ENCODE results near the gene ZBTB44.
"Not testable (repeated sequence)": the region's sequence is repeated elsewhere in the genome, so short reads cannot be mapped to it uniquely, and the experiment has no call there.

Gene ZBTB44

DNA sequence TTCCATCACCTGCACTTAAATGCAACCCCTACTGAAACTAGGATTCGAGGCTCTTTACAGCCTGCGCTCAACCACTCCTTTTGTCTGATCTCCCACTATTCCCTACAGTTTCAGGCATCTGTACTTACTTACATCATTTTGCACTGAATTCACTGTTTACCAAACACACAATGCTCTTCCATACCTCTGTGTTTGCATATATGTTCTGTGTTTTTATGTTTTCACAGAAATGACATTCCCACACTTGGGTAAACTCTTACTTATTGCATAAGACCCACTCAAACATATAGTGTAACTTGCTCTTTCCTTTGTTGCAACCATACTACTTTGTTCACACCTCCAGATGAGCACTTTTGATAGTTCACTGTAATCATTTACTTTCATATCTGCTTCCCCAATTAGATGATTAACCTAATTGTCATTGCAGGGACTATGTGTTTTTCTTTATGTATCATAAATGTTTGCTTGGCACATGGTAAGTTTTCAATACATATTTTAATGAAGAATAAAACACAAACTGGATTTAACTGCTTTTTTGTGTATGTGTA lies 54.6 kb downstream of the ZBTB44 start:
- Histone ChIP-seq H3K4me3 (no peak overlapping the region), H3K36me3 (replicated peaks) (peaks cover 2% of the 10 kb centered on the region; the same call in 1 of the 2 replicates), H3K9me3 (no peaks in the 10 kb centered on the region), H3K27me3 (ENCODE audit: low read depth) (no peaks in the 10 kb centered on the region), H3K4me1 (no peaks in the 10 kb centered on the region)
- in situ Hi-C loops (cut with MboI; ENCODE audit: low sequenced_read_pairs) = no loop called here
- no peak for DNase-seq (ENCODE audit: low spot score in 2 of 2)

DNA sequence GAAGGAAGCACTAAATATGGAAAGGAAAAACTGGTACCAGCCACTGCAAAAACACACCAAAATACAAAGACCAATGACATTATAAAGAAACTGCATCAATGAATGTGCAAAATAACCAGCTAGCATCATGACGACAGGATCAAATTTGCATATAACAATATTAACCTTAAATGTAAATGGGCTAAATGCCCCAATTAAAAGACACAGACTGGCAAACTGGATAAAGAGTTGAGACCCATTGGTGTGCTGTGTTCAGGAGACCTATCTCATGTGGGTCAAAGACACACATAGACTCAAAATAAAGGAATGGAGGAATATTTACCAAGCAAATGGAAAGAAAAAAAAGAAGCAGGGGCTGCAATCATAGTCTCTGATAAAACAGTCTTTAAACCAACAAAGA lies 63.0 kb downstream of the ZBTB44 start:
- H3K4me3 ChIP-seq; DNase-seq (ENCODE audit: low spot score in 2 of 2); H3K4me1 ChIP-seq; in situ Hi-C loops (cut with MboI; ENCODE audit: low sequenced_read_pairs); H3K27me3 ChIP-seq (ENCODE audit: low read depth); H3K36me3 ChIP-seq (replicated peaks); H3K9me3 ChIP-seq: not testable (repeated sequence)

GRCh38 chr11:130249929-130250328 lies 64.8 kb downstream of the ZBTB44 start:
- H3K27me3 ChIP-seq (ENCODE audit: low read depth); H3K9me3 ChIP-seq; H3K4me1 ChIP-seq; DNase-seq (ENCODE audit: low spot score in 2 of 2); H3K4me3 ChIP-seq; in situ Hi-C loops (cut with MboI; ENCODE audit: low sequenced_read_pairs); H3K36me3 ChIP-seq (replicated peaks): not testable (repeated sequence)

GRCh38 chr11:130249371-130249770 lies 65.3 kb downstream of the ZBTB44 start:
- no peaks in the 10 kb centered on the region for H3K36me3 ChIP-seq (replicated peaks)

DNA sequence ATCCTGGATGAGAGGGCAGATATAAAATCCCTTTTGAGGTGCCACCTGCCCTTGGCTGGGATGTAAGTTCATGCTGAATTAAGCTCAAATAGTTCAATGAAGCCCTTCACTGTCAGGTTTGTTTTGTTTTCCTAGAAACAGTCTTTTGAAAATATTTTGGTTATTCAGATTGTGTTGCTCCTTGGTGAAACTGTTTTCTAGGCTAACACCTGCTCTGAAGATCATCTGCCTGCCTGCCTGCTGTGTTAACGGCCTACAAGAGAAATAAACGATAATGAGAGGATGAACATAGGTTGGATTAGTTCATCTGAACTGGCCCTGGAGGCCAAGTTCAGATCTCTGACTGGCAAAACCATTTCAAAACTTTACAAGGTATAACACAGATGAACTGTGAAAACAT lies 67.4 kb downstream of the ZBTB44 start:
- in situ Hi-C loops (cut with MboI; ENCODE audit: low sequenced_read_pairs) = no loop called here

More at GRCh38 chr11:130249371-130249770, 65.3 kb downstream of the ZBTB44 start:
- Histone ChIP-seq H3K27me3 (ENCODE audit: low read depth) (no peaks in the 10 kb centered on the region), H3K4me1 (no peaks in the 10 kb centered on the region), H3K4me3 (no peak overlapping the region), H3K9me3 (no peaks in the 10 kb centered on the region; the same call in 1 of the 2 replicates)
- no peak for DNase-seq (ENCODE audit: low spot score in 2 of 2)
- in situ Hi-C loops (cut with MboI; ENCODE audit: low sequenced_read_pairs) = no loop called here

DNA sequence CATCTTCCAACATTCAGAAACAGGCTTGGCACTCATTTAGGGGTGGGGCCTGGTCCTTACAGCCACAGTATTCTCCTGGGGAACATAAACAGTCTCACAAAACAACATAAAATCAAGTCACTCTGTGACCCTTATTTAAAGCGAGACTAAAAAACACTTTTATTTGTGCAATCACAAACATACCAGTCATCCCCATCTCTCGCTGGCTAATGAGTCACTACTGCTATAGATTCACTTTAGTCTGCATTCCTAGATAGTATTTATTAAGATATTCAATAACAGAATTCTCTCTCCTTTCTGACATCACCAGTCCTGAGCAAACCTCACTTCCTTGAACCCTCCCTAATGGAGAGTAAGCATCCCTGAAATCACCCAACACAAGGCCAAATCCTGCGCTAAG lies 68.0 kb downstream of the ZBTB44 start:
- H3K4me3 ChIP-seq = no peak overlapping the region
- DNase-seq (ENCODE audit: low spot score in 2 of 2) = no peak
- H3K27me3 ChIP-seq (ENCODE audit: low read depth) = no peaks in the 10 kb centered on the region
- no peaks in the 10 kb centered on the region for H3K4me1 ChIP-seq
- no peaks in the 10 kb centered on the region for H3K36me3 ChIP-seq (replicated peaks)
- no peaks in the 10 kb centered on the region for H3K9me3 ChIP-seq
- in situ Hi-C loops (cut with MboI; ENCODE audit: low sequenced_read_pairs) = no loop called here

More for the DNA sequence above, 67.4 kb downstream of the ZBTB44 start:
- Histone ChIP-seq H3K9me3 (no peaks in the 10 kb centered on the region; the same call in 1 of the 2 replicates), H3K36me3 (replicated peaks) (no peaks in the 10 kb centered on the region), H3K4me1 (no peaks in the 10 kb centered on the region), H3K27me3 (ENCODE audit: low read depth) (no peaks in the 10 kb centered on the region), H3K4me3 (no peak overlapping the region)
- DNase-seq (ENCODE audit: low spot score in 2 of 2) = no peak

- Histone ChIP-seq H3K36me3 (replicated peaks) (no peaks in the 10 kb centered on the region), H3K27me3 (ENCODE audit: low read depth) (no peaks in the 10 kb centered on the region), H3K4me1 (no peaks in the 10 kb centered on the region), H3K9me3 (no peaks in the 10 kb centered on the region), H3K4me3 (no peak overlapping the region)
- DNase-seq (ENCODE audit: low spot score in 2 of 2) = no peak
- in situ Hi-C loops (cut with MboI; ENCODE audit: low sequenced_read_pairs) = no loop called here
These were observed 68.4 kb downstream of the ZBTB44 start for GRCh38 chr11:130246270-130246669.

DNA sequence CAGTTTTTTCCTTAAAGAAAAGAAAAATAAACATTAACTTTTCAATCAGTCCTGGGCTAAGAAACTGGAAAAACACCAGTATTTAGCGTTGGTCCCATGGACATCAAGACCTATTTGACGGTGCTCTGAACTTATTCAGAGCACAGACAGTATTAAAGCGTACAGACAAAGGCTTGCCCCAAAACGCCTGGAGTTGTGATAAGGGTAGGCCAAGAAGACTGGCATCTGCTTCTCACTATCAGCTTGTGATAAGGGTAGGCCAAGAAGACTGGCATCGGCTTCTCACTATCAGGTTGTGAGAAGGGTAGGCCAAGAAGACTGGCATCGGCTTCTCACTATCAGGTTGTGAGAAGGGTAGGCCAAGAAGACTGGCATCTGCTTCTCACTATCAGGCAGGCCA lies 69.3 kb downstream of the ZBTB44 start:
- H3K36me3 ChIP-seq (replicated peaks); H3K9me3 ChIP-seq; DNase-seq (ENCODE audit: low spot score in 2 of 2); H3K27me3 ChIP-seq (ENCODE audit: low read depth); H3K4me1 ChIP-seq; H3K4me3 ChIP-seq; in situ Hi-C loops (cut with MboI; ENCODE audit: low sequenced_read_pairs): not testable (repeated sequence)

DNA sequence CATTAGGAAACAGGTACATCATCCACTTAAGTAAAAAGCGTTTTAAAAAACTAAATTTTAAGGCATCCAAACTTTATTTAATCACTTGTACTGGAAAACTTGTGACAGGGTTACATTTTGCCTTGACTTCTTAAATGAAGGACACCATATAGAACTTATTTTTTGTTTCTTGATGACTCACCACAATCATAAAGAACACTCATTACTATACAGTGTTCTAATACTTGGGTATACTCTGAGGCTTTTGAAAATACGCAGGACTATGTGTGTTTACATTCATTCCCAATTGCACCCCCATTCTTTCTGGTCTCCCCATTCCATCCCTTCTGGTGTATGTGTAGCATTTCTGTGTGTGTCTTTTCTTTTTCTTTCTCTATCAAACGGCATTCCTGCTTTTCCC lies 69.9 kb downstream of the ZBTB44 start:
- Histone ChIP-seq H3K9me3 (no peaks in the 10 kb centered on the region), H3K36me3 (replicated peaks) (no peaks in the 10 kb centered on the region), H3K4me3 (no peak overlapping the region), H3K27me3 (ENCODE audit: low read depth) (no peaks in the 10 kb centered on the region), H3K4me1 (no peaks in the 10 kb centered on the region)
- no peak for DNase-seq (ENCODE audit: low spot score in 2 of 2)
- in situ Hi-C loops (cut with MboI; ENCODE audit: low sequenced_read_pairs) = no loop called here

DNA sequence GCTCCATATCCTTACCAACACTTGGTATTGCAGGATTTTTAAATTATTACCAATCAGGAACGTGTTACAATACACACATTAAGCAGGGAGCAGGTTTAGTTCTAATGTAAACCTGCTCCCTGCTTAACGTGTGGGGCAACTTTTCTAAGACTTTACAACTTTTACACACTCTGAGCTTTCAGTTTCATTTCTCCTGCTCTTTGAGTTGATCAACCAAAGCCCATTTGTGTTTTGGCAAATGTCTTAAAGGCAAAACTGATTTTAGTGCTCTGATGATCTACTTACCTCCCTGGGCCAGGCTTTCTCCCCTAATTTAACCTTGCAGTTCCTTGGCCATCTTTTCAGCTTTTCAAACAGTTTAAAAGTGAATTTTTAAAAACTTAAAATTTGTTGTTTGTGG lies 70.9 kb downstream of the ZBTB44 start:
- Histone ChIP-seq H3K9me3 (no peaks in the 10 kb centered on the region), H3K4me1 (no peaks in the 10 kb centered on the region), H3K4me3 (no peak overlapping the region), H3K27me3 (ENCODE audit: low read depth) (no peaks in the 10 kb centered on the region), H3K36me3 (replicated peaks) (no peaks in the 10 kb centered on the region; the same call in 1 of the 2 replicates)
- DNase-seq (ENCODE audit: low spot score in 2 of 2) = no peak
- in situ Hi-C loops (cut with MboI; ENCODE audit: low sequenced_read_pairs) = no loop called here

DNA sequence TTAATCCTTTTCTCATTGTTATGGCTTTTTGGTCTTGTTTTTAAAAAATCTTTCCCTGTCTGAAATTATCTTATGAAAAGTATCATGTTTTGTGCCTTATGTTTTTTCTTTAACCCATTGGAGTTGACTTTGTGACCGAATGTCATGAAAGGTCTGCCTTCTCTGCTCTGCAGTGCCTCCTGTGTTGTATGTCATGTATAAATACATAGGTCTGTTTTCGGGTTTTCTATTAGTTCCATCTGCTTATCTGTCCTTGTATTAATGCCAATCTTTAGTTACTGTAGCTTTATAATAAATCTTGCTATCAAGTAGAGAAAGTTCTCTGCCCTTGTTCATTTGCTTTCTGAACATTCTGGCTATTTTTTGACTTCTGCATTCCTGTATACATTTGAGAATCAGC lies 73.0 kb downstream of the ZBTB44 start:
- in situ Hi-C loops (cut with MboI; ENCODE audit: low sequenced_read_pairs) = no loop called here
- no peaks in the 10 kb centered on the region for H3K4me1 ChIP-seq
- H3K36me3 ChIP-seq (replicated peaks) = peaks cover 1% of the 10 kb centered on the region
- H3K27me3 ChIP-seq (ENCODE audit: low read depth) = no peaks in the 10 kb centered on the region
- DNase-seq (ENCODE audit: low spot score in 2 of 2) = no peak
- H3K4me3 ChIP-seq = no peak overlapping the region
- no peaks in the 10 kb centered on the region for H3K9me3 ChIP-seq

- DNase-seq (ENCODE audit: low spot score in 2 of 2) = no peak
- no peaks in the 10 kb centered on the region for H3K4me1 ChIP-seq
- H3K27me3 ChIP-seq (ENCODE audit: low read depth) = no peaks in the 10 kb centered on the region
- no peak overlapping the region for H3K4me3 ChIP-seq
- in situ Hi-C loops (cut with MboI; ENCODE audit: low sequenced_read_pairs) = no loop called here
- no peaks in the 10 kb centered on the region for H3K9me3 ChIP-seq
- H3K36me3 ChIP-seq (replicated peaks) = peaks cover 9% of the 10 kb centered on the region
These were observed 77.3 kb downstream of the ZBTB44 start for GRCh38 chr11:130237282-130238006.

- no peak for DNase-seq (ENCODE audit: low spot score in 2 of 2)
- H3K4me1 ChIP-seq = no peaks in the 10 kb centered on the region
- H3K36me3 ChIP-seq (replicated peaks) = peaks cover 9% of the 10 kb centered on the region
- in situ Hi-C loops (cut with MboI; ENCODE audit: low sequenced_read_pairs) = no loop called here
- H3K4me3 ChIP-seq = no peak overlapping the region
- H3K9me3 ChIP-seq = no peaks in the 10 kb centered on the region
- H3K27me3 ChIP-seq (ENCODE audit: low read depth) = no peaks in the 10 kb centered on the region
These were observed 80.4 kb downstream of the ZBTB44 start for GRCh38 chr11:130234315-130234714.

DNA sequence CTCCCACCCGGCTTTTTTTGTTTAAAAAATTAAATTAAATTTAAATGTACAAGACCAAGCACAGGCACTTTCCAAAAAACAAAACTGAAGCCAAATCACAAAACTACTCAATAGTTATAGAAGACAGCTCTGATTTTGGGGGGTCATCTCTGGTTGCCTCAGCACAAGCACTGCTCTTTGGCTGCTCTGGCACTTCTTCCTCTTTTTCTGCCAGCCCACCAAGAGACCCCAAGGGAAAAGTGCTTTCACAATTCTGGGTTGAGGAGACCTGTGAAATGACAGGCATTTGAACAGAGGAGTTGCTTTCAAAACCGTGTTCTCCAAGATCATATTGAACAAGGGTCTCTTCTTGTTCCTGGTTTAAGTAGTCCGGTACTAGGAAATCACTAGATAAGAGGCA lies 80.8 kb downstream of the ZBTB44 start:
- H3K4me1 ChIP-seq; H3K36me3 ChIP-seq (replicated peaks); H3K27me3 ChIP-seq (ENCODE audit: low read depth); H3K4me3 ChIP-seq; in situ Hi-C loops (cut with MboI; ENCODE audit: low sequenced_read_pairs); DNase-seq (ENCODE audit: low spot score in 2 of 2); H3K9me3 ChIP-seq: not testable (repeated sequence)

GRCh38 chr11:130233486-130233885 lies 81.2 kb downstream of the ZBTB44 start:
- H3K4me1 ChIP-seq; DNase-seq (ENCODE audit: low spot score in 2 of 2); H3K9me3 ChIP-seq; in situ Hi-C loops (cut with MboI; ENCODE audit: low sequenced_read_pairs); H3K36me3 ChIP-seq (replicated peaks); H3K4me3 ChIP-seq; H3K27me3 ChIP-seq (ENCODE audit: low read depth): not testable (repeated sequence)

Data from HAP-1 (cell line).